Activated CD8-positive, alpha-beta memory T cell treated with anti-CD3 and anti-CD28 coated beads for 24 hours (primary cell): ENCODE results near the gene TMEM51.
"Not testable (repeated sequence)": the region's sequence is repeated elsewhere in the genome, so short reads cannot be mapped to it uniquely, and the experiment has no call there.

Source experiments
- DNase-seq: peaks from one replicate; pipeline ENCODE4 v3.0.0-alpha.2; 2020

TMEM51 gene

GRCh38 chr1:15128520-15129313 lies 24.8 kb upstream of the TMEM51 start:
- DNase-seq, result peak; percentile 90

GRCh38 chr1:15129944-15130343 lies 23.6 kb upstream of the TMEM51 start:
- DNase-seq, result no peak

GRCh38 chr1:15130607-15131006 lies 22.9 kb upstream of the TMEM51 start:
- DNase-seq, result no peak

GRCh38 chr1:15132965-15133364 lies 20.6 kb upstream of the TMEM51 start:
- DNase-seq, result no peak

GRCh38 chr1:15134285-15134684 lies 19.3 kb upstream of the TMEM51 start:
- DNase-seq, result no peak

- DNase-seq, result not testable (repeated sequence)
These were observed 17.9 kb upstream of the TMEM51 start for GRCh38 chr1:15135604-15136003.

- DNase-seq, result no peak
These were observed 15.7 kb upstream of the TMEM51 start for GRCh38 chr1:15137809-15138208.

- DNase-seq, result no peak
These were observed 13.7 kb upstream of the TMEM51 start for GRCh38 chr1:15139654-15140350.

GRCh38 chr1:15141935-15142539 lies 11.5 kb upstream of the TMEM51 start:
- no peak for DNase-seq

- no peak for DNase-seq
These were observed 8.2 kb upstream of the TMEM51 start for GRCh38 chr1:15145327-15145726.

GRCh38 chr1:15146142-15146680 lies 7.3 kb upstream of the TMEM51 start:
- DNase-seq, result no peak

- no peak for DNase-seq
These were observed 6.6 kb upstream of the TMEM51 start for GRCh38 chr1:15146971-15147376.

- DNase-seq, result no peak
These were observed 5.5 kb upstream of the TMEM51 start for GRCh38 chr1:15148004-15148403.

GRCh38 chr1:15148475-15148874 lies 5.1 kb upstream of the TMEM51 start:
- DNase-seq, result no peak

- no peak for DNase-seq
These were observed 4.6 kb upstream of the TMEM51 start for GRCh38 chr1:15148941-15149340.

GRCh38 chr1:15150376-15150775 lies 3.2 kb upstream of the TMEM51 start:
- DNase-seq, result no peak

- no peak for DNase-seq
These were observed 2.2 kb upstream of the TMEM51 start for GRCh38 chr1:15151377-15151806.

- DNase-seq, result no peak
These were observed 1.7 kb upstream of the TMEM51 start for GRCh38 chr1:15151871-15152270.

- no peak for DNase-seq
These were observed 996 bp upstream of the TMEM51 start for GRCh38 chr1:15152318-15153183.

GRCh38 chr1:15153842-15154479 lies 414 bp downstream of the TMEM51 start:
- DNase-seq, result peak; percentile 72

- DNase-seq, result no peak
These were observed 1.0 kb downstream of the TMEM51 start for GRCh38 chr1:15154480-15155036.

- DNase-seq, result no peak
These were observed 1.6 kb downstream of the TMEM51 start for GRCh38 chr1:15155191-15155590.
